GM18951 (cell line): ENCODE measurements around the gene ROR2.
"Not testable (repeated sequence)": the region's sequence is repeated elsewhere in the genome, so short reads cannot be mapped to it uniquely, and the experiment has no call there.

Experiments
- POLR2A ChIP-seq: IDR thresholded peaks from 4 replicates; pipeline ENCODE4 v1.6.1; 2011; ENCODE audit warnings: mild to moderate bottlenecking; ENCODE audit not compliant: insufficient read length, insufficient read depth; ENCODE audit errors: extremely low read depth
- in situ Hi-C: fragments of 300-500 bp; cut with MboI; formaldehyde crosslinking; loops from one replicate; pipeline ENCODE4 v1.12.0; 2022; ENCODE audit warnings: low sequenced_read_pairs, mixed read lengths, inconsistent platforms; ENCODE audit not compliant: unreplicated experiment

Gene ROR2

DNA sequence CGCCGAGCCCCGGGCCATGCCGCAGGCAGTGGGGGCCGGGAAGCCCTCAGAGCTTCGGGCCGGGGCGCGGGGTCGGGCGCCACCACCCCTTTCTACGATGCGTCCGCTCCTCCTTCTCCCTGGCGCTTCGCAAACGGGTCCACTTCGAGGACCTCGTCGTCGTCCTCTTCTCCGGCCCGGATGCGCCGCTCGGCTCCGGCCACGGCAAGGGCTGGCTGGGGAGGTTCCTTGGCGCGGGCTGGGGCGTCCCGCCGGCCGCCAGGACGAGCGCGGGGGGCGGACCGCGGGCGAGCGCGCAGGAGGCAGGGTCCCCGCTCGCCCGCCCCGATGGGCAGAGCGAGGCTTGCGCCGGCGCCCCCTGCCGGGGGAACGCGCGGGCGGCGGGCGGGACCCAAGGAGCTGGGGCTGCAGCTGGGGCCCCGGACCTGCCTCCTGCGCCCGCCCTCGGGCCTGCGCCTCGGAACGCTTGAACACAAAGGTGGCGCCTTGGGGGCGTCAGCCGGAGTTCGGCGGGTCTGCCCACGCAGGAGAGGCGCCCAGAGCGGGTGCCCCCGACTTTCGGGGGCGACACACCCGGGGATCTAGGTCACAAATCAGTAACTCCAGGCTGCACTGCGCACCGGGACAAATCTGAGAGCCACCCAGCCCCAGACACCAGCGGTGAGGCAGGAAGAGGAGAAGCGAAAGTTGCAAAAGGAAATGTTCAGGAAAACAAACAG is at the start of gene ROR2:
TSS of gene ROR2 (minus strand) at position 283 of the 719 bp plus-strand sequence.
- in situ Hi-C loops, result no loop called here
- TF ChIP-seq POLR2A, result no peak

DNA sequence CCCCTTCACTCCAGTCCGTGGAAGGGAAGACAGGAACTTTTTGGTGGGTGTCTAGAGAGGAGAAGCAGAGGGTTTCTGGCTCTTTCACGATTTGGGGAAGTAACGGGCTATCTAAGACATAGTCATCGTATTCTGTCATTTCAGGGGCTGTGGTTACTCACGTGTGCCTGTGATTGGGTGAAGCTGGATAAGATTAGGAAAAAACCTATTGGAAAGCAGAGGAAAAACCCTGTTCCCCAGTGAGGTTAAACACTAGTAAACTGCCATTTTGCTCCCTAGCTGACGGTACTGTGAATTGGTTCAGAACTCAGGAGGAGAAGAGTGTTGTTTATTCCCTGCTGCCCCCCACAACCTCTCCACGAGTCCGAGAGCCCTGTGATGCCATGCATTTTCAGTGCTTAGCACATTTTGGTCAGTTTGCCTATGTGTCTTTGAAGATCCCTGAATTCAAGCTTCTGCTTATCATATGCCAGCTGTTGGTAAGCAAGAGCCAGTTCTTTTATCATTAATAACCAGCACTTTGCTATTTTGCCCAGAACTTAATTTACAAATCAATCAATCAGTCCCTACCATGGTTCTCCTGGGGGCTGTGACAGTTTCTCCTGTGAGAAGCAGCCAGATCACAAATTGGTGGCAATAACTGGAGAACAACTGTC is 45.1 kb upstream of the ROR2 start:
- in situ Hi-C loops, result no loop called here
- no peak for TF ChIP-seq POLR2A

DNA sequence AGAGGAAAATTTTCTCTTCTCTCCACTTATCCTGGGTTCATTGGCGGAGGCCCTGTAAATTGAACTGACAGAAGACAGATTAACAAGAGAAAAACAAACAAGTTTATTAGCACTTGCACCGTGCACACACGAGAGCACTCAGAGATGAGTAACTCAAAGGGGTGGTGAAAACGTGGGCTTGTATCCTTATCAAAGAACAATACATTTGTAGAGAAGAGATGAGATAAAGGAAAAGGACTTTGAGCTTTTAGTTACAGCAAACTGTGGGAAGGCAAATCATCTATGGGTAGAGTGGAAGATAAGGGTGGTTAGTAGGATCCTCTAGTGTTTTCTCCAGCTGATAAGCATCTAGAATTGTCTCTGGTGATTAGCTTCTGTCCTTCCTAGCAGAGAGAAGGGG is 44.4 kb upstream of the ROR2 start:
- in situ Hi-C loops, result no loop called here
- no peak for TF ChIP-seq POLR2A

DNA sequence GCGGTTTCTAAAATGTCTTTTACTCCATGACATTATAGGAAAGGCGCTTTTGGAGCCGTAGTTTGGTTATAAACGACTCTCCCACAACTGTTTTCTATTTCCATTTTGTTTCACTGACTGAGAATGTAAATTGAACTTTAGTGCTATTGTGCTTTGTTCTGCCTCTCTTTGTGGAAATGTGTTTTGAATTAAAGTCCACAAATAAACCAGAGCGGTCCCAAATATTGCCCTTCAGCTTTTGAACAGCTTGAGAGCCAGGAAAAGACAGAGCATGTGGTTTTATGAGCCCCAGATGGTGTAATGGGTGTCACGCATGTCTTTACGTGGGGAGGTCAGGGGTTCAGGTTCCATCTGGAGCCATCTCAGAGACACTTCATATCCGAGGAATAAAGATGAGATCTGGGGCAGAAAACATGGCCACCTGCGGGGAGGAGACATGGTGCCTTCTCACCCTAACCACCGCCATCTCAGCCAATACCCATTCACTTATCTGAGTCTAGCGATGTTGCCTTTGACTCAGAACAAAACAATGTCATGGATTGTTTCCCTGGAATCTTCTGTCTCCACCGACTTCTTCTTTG is 42.5 kb upstream of the ROR2 start:
- no peak for TF ChIP-seq POLR2A
- in situ Hi-C loops, result no loop called here

DNA sequence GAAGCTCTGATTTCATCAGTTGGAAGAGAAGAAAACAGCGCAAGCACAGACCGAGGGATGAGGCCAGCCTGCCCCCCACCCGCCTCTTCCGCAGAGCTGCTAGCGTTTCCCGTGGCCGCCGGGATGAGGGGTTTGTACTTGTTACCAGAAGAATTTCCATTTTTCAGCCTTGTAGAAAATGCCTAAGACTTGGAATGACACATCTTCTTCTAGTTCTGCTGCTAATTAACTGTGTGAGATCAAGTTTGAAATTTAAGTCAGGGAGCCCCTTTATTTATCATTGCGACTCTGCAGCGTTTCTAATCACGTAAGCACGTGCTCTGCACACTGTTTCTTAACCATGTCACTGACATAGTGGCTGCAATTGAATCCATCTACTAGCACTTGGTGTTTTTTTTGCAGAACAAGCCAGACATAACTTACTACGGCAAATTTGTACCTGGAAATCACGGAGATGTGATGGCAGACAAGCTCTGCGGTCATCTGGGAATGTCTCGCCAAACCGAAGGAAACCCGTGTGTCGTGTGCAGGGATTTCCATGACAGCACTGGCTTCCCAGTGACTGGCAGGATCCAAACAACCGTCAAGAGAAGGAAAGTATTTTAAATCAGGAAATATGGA is 41.8 kb upstream of the ROR2 start:
- TF ChIP-seq POLR2A, result no peak
- in situ Hi-C loops, result no loop called here

DNA sequence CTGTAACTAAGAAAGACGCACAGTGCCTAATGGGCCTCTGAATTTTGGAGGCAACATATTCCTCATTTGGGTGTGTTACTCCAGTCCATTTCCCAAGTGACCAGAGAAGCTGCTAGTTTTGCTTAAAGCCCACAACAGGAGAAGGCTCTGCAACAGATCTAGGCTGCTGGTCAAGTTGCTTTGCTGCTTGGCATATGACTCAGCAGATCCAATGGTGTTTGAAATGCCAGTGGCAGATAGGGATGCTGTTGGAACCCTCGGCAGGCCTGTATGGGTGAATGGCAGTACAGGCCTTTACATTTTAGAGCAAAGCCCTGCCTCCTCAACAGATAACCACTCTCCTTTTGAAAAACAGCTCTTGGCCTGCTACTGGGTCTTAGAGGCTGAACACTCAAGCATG is 36.2 kb upstream of the ROR2 start:
- TF ChIP-seq POLR2A, result no peak
- in situ Hi-C loops, result no loop called here

DNA sequence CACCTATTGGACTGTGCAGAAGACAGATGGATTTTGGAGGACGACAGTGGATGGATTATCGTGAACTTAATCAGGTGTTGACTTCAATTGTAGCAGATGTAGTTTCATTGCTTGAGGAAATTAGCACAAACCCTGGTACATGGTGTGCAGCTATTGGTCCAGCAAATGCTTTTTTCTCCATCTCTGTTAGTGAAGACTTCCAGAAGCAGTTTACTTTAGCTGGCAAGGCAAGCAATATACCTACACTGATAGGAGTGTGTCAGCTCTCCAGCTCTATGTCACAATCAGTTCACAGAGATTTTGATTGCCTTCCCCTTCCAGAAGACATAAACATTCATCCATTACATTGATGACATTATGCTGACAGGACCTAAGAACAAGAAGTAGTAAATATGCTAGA is 35.7 kb upstream of the ROR2 start:
- in situ Hi-C loops, result no loop called here
- no peak for TF ChIP-seq POLR2A

DNA sequence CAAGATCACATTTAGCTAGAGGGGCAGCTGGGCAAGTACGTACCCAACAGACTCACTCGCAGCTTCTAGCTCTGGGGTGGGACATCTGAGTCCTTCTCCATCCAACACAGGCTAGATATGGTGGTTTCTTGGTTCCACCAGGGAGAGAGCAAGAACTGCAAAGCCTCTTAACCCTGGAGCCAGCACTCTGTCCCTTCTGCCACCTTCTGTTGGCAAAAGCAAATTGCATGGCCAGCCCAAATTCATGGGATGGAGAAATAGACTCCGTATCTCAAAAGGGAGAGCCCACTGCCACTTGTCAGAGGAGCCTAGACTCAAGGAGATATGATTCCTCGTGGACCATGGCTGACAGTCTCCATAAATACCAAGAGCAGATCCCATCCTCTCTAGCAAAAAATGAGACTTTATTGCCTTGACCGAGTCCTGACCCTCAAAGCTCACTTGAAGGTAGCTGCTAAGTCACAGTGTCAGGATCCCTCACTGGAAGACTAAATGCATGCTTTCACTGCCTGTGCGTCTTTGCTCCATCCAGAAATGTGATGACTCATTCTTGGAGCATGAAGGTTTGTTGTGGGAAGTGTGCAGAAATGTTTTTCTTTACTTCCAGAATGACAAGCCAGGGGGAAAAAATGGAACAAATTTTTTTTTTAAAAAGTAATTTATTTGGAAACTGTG is 28.8 kb upstream of the ROR2 start:
- in situ Hi-C loops, result no loop called here

DNA sequence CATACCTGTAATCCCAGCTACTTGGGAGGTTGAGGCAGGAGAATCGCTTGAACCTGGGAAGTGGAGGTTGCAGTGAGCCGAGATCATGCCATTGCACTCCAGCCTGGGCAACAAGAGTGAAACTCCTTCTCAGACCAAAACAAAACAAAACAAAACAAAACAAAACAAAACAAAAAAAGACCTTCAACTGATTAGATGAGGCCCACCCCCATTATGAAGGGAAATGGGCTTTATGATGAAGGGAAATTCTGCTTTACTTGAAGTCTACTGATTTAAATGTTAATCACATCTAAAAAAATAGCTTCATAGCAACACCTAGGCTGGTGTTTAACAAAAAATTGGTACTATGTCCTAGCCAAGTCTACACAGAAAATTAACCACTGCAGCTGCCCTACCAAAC is 25.2 kb upstream of the ROR2 start:
- in situ Hi-C loops, result not testable (repeated sequence)

More for the DNA sequence above, 28.8 kb upstream of the ROR2 start:
- no peak for TF ChIP-seq POLR2A

DNA sequence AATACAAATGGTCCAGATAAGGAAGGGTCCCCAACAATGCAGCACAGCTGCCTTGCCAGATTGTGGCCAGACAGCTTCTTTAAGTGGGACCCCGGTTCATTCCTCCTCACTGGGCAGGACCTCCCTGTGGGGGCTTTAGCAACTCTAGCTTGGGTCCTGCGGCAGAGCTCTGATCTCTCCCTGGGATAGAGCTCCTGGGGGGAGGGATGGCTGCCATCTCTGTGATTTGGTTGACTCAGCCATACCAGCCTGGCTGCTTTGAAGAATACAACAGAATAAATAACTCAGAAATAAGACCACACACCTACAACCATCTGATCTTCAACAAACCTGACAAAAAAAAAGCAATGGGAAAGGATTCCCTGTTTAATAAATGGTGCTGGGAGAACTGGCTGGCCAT is 22.7 kb upstream of the ROR2 start:
- in situ Hi-C loops, result no loop called here
- no peak for TF ChIP-seq POLR2A

DNA sequence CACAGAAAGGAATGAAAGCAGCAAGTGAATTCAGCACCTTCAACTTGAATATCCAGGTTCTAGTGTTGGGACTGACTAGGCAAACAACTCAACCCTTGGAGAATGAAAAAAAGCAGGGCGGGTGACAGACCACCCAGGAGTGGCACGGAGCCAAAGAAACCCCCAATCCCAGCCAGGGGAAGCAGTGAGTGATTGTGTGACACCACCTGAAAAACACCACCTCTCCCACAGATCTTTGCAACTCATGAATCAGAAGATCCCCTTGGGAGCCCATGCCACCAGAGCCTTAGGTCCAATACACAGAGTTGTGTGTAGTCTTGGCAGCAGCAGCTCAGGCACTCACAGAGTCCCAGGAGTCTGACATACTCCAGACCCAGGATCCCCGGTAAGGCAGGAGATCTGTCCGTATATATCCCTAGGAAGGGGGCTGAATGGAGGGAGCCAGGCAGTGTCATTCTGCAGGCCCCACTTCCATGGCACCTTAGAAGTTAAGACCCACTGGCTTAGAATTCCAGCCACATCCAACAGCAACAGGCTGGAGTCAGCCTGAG is 22.1 kb upstream of the ROR2 start:
- no peak for TF ChIP-seq POLR2A
- in situ Hi-C loops, result no loop called here

DNA sequence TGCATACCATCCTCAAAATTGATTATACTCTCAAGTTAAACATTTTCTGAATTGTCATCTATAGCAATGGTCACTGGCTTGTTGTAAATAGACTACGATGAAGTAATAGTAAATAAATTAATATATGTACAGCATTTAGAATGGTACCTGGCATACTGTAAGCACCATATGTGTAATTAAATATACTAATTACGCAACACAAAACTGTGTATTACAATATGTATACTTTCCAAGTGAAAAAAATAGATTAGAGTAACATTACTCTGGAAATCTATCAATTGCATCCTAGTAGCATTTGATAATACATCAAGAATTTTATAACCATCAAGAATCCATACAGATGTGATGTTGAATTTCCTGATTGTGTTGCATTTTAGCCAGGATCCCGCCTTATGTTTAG is 17.2 kb upstream of the ROR2 start:
- in situ Hi-C loops, result no loop called here
- no peak for TF ChIP-seq POLR2A

DNA sequence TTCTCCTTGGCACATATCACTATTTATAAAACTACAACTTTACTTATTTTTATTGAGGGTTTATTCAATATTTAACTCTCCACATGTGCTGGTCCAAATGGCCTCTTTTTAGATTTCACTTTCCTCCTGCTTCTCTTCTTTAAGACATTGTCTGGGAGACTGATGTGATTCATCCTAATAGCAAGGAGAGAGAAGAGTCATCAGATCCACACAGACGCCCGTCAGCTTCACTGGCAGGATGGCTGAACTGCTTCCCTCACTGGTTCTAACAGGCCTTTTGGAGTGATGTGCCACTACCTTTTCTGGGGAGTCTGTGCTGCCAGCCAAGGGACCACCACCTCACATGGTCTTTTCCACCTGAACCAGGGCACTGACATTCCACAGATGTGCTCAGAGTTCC is 16.5 kb upstream of the ROR2 start:
- TF ChIP-seq POLR2A, result no peak
- in situ Hi-C loops, result no loop called here
